Measurements from ENCODE around the gene UBE2I.
A peak's percentile ranks its signal among the peaks of the same experiment; 100 is the strongest.
"Not testable (repeated sequence)": the region's sequence is repeated elsewhere in the genome, so short reads cannot be mapped to it uniquely, and the experiment has no call there.

Gene UBE2I

DNA sequence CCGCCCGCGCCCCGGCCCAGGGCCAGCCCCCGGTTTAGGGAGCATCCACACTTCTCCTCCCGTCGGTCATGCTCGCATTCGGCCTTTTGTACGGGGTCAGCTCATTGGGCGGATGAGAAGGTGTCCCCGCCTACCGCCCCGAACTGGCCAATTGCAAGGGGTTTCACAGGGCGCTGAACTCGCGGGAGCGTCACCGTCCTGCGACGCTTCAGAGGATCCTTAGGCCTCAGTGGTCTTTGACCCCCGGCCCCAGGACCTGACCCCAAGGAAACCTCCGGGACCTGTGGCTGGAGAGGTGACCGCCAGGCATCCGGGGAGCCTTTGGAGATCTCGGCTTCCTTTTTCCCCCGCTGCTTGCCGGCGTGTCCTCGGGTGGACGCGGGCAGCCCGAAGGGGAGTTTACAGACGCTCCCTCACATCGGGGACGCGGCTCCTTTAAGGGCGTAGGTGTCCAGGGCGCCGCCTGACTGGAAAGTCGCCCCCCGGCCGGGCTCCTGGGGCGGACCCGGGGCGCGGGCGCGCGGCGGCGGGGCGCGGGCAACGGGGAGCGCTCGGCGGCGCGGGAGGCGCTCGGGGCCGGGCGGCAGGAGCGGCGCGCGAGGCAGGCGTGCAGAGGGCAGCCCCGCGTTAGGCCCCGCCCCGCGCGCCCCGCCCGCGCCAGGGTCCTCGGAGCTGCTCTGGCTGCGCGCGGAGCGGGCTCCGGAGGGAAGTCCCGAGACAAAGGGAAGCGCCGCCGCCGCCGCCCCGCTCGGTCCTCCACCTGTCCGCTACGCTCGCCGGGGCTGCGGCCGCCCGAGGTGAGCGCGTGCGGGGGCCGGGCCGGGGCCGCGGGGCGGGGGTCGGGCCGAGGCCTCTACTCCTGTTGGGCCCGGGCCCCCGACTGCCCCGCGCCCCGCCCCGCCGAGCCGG is at the start of gene UBE2I:
Gene UBE2I (plus strand): TSS at position 660 of the 909 bp plus-strand sequence. CDS start 4,395 bp downstream, outside the sequence.
- peak; percentile 90 for DNase-seq

DNA sequence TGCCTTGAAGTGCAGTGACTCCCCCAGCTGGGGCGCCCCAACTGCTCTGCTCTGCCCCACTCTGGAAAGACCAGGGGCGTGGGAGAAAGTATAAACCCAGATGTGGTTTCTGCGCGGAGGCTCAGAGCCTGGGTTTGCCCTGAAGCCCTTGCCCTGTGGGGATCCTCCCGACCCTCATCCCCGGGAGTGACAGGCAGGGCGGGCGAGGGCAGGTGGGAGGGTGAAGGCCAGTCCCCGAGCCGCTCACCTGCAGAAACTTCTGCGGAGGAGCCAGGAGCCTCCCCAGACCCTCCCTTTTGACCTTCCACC is 49.7 kb upstream of the UBE2I start:
- no peak for DNase-seq

DNA sequence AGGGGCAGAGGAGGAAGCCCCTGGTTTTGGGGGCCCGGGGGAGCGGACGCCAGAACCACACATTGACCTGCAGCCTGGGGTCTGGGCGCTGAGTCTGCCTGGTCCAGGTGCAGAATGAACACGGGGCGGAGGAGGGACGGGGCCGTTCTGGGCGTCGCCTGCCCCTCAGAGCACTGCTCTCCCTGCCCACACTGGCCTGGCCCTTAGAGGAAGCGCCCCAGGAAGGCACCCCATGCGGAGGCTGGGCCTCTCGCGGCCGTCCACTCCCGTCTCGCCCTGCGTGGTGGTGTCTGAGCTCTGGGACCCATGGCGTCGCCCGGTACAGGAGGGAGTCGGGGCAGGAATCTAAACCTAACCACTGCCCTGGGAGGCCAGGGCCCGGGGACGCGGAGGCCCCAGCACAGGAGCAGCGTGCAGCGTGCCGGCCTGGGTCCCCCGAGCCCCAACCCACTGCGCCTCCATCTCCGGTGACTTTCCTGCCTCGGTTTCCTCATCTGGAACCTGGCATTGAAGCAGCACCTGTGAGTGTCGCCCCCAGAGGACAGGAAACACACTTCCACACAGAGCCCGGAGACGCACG is 49.2 kb upstream of the UBE2I start:
- DNase-seq = no peak

DNA sequence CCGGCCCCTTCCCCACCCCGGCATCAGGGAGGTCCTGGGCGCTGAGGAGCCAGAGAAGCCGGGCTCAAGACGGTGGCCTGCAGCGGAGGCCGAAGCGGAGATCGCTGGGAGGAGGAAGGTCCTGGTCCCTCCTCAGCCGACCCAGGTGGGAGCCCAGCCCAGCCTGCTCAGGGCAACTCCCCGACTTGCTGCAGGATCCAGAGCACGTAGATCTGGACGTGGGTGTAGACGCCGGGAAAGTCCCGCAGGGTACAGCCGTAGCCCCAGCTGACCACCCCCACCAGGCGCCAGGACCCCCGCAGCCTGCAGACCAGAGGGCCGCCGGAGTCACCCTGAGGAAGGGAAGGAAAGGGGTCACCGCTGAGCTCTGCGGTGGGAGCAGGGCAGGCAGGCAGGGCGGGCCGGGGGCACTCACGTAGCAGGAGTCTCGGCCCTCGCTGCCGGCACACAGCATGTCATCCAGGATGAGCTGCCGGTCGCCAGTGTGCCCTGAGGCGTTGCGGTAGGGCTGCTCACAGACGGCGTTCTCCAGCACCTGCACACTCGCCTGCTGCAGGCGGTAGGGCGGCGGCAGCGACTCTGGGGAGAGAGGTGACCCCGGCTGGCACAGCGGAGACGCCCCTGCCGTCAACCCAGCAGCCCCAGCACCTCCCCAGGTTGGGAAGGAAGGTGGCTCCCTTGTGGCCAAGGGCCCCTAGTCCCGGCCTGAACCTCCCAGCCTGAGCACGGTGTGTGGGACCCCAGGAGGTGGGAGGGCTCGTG is 48.1 kb upstream of the UBE2I start:
- DNase-seq = no peak

DNA sequence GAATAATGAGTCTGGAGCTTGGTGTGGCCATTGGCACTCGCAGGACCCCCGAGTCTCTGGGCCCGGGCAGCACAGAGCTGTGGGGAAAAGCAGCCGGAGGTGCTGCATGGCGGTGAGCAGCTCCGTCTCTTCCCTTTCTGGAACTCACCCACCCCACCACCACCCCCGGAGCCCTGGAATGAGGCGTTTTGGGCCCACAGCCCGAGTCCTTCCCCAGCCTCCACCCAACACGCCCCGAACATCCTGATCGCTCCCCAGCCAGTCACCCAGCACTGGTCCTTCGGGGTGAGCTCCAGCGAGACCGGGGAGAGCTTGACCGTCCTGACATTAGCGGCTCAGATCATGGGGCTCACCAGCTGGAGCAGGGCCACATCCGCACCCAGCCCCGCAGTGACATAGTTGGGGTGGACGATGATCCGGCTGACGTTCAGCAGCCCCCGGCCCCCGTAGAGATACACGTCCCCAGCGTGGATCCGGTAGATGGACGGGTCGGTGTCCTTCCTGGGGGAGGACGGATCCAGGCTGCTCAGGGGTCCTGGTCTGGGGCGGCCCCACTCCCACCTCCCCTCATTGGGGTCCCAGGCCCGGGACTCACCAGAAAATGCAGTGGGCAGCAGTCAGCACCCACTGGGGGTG is 47.1 kb upstream of the UBE2I start:
- DNase-seq = no peak

DNA sequence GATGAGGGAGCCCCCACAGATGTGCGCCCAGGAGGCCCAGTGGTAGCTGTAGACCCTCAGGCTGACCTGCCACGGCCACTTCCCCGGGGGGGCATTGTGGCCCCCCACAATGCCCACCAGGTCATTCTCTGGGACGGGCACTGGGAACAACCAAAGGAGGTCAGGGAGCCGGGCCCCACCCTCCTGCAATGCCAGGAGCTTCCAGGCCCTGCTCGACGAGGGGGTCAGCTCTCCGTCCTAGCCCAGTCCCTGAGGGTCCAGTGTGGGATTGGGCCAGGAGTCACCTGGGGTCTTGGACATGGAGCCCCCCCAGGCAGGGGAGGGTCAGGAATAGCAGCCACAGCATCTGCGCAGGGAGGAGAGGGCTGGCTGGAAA is 46.6 kb upstream of the UBE2I start:
- DNase-seq = no peak

DNA sequence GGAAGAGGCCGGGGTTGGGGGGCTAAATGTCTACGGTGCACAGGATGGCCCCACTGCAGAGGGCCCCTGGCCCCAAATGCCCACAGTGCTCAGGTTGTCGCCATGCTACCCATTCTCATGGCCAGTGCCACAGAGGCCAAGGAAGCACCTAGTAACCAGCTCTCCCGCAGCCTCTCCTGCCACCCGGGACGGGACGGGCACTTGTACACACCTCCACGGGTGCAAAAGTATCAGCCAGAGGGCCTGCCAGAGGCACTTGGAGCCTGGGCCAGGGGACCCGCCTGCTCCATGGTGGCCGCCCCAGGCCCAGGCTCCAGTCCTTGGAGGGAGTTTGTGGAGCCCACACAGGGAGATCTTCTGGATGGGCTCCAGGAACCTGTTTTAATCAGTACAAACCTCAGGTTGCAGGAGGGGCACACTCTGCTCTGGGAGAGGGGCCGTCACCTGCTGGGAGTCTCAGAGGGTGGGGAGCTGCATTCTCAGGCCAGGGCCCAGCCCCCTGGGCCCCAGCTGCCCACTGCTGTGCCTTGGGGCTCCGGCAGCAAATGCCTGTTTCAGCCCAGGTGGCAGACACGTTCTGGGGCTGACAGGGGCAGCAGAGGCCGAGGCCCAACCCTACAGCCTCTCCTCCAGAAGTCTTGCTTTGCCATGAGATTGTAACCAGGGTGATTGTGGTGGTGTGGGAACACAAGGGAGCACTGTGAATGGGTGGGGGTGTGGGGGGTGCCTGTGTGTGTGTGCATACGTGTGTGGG is 45.7 kb upstream of the UBE2I start:
- DNase-seq = no peak

DNA sequence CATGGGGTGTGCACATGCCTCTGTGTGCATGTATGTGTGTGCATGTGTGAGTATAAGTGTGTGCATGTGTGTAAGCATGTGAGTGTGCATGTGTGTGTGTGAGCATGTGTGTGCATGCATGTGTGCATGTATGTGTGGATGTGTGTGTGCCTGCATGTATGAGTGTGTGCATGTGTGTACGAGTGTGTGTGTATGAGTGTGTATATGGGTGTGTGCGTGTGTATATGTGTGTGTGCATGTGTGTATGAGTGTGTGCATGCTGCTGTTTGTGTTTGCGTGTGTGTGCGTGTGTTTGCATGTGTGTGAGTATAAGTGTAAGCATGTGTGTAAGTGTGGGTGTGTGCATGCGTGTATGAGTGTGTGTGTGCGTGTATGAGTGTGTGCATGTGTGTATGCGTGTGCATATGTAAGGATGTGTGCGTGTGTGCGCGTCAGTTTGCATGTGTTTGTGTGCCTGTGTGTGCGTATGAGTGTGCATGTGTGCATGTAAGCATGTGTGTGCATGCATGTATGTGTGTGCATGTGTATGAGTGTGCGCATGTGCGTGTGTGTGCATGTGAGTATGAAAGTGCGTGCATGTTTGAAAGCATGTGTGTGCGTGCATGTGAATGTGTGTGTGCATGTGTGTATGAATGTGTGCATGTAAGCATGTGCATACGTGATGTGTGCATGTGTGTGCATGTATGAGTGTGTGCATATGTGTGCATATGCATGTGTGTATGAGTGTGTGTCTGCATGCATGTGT is 44.9 kb upstream of the UBE2I start:
- no peak for DNase-seq

DNA sequence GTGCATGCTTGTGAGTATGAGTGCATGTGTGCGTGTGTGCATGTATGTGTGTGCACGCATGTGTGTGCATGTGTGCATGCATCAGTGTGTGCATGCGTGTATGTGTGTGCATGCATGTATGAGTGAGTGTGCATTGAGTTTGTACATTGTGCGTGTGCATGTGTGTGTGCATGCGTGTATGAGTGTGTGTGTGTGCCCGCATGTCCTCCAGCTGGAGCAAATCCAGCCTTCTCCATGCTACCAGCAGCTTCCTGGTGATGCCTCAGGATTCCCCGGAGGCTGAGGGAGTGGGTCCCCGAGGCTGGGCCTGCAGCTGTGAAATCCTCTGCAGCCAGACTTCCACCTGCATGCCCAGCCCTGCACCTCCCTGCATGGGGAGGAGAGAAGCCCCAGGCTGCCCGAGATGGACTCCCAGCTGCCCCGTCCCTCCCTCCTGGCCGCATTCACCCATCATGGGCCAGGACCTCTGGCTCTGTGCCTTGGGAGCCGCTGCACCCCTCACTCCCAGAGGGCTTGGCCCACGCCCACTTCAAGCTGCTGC is 44.3 kb upstream of the UBE2I start:
- DNase-seq = no peak

DNA sequence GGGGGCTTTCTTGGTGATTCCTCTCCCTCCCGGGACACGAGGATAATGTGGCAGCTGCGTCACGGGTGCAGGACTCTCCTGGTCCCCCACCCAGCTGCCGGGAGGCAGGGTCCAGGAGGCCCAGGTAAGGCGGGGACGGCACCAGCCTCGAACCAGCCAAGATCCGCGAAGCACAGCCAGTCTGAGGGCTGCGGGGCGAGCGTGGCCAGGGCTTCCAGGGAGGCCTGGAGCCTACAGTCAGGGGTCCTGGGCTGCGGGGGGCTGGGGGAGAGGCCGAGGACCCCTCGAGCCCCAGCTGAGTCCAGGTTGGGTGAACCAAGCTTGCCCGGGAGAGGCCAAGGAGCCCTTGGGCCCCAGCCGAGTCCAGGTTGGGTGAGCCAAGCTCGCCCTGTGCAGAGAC is 43.6 kb upstream of the UBE2I start:
- DNase-seq = no peak

DNA sequence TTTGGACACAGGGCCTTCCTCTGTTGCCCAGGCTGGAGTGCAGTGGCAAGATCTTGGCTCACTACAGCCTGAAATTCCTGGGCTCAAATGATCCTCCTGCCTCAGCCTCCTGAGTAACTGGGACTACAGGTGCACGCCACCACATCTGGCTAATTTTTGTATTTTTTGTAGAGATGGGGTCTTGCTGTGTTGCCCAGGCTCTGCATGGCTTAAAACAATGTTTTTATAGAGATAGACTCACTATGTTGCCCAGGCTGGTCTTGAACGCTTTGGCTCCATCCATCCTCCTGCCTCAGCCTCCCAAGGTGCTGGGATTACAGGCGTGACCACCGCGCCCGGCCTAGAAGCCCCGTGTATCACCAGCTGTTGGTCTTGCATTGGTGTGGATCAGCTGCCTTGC is 40.0 kb upstream of the UBE2I start:
- DNase-seq = not testable (repeated sequence)

DNA sequence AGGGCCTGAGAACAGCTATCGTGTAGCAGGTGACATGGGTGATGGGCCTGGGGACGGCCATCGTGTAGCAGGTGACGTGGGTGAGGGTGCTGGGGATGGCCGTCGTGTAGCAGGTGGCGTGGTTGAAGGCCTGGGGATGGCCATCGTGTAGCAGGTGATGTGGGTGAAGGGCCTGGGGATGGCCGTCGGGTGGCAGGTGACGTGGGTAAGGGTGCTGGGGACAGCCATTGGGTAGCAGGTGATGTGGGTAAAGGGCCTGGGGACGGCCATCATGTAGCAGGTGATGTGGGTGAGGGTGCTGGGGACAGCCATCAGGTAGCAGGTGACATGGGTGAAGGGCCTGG is 38.1 kb upstream of the UBE2I start:
- DNase-seq = no peak

DNA sequence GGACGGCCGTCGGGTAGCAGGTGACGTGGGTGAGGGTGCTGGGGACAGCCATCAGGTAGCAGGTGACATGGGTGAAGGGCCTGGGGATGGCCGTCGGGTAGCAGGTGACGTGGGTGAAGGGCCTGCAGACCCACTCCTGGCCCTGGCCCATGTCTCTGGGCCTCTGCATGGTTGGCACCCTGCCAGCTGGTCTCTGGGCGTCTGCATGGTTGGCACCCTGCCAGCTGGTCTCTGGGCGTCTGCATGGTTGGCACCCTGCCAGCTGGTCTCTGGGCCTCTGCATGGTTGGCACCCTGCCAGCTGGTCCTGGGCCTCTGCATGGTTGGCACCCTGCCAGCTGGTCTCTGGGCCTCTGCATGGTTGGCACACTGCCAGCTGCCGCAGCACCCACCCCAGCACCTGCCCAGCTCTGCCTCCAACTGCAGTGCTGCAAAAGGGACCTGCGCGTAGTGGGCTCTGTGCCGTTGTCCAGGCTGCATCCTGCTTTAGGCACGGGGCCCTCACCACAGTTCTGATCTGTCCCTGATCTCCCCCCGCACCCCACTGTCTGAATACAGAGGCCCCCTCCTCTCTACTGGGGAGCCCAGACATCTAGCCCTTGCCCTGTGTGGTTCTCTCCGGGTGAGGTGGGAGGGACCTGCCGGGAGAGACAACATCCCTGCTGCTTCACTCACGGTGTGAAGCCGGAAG is 37.6 kb upstream of the UBE2I start:
- DNase-seq = not testable (repeated sequence)

DNA sequence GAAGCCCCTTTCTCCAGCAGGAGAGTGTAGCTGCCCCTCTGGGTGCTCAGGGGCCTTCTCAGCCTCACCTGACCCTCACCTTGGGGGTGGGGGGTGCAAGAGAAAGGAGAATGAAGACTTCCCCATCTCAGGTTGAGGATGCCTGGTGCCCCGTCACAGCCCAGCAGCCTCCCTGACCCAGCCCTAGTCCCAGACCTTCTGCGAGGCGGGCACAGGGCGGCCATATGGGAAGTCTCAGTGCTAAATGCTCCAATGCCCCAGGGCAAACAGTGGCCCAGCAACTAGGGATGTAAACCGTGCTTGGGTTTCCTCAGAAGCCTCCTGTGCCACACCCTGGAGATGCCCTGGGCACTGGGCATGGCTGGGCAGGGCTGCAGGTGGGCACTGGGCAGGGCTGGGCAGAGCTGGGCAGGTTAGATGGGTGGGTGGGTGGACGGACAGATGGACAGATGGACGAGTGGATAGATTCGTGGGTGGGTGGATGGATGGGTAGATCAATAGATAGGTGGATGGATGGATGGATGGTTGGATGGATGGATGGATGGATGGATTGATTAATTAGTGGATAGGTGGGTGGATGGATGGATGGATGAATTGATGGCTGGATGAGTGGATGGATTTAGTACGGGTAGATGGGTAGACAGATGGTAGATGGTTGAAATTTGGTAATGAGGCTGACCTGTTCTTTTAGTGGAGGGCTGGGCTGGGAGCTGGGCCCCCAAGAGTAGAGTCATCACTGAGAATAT is 36.8 kb upstream of the UBE2I start:
- no peak for DNase-seq

DNA sequence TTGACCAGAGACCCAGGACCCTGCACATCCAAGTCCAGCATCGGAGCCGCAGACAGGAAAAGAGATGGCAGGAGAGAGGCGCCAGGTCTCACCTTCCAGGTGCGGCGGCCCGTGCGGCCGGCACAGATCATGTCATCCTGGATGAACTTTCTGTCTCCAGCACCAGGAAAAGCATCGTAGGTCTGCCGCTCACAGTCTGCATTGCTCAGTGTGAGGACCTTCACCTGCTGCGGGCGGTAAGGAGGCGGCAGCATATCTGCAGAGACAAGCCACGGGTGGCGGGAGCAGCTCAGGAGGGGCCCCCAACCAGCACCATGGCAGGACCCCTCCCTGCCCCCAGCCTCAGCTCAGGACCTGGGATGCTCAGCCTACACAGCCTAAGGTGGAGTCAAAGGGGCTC is 35.6 kb upstream of the UBE2I start:
- no peak for DNase-seq

DNA sequence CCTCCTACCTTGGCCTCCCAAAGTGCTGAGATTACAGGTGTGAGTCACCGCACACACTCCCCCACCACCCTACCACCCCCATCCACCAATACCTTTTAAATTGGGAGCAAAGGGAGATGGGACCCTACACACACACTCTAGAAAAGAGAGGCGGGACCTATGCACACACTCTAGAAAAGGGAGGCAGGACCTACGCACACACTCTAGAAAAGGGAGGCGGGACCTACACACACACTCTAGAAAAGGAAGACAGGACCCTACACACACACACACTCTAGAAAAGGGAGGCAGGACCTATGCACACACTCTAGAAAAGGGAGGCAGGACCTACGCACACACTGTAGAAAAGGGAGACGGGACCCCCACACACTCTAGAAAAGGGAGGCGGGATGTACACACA is 34.7 kb upstream of the UBE2I start:
- no peak for DNase-seq

DNA sequence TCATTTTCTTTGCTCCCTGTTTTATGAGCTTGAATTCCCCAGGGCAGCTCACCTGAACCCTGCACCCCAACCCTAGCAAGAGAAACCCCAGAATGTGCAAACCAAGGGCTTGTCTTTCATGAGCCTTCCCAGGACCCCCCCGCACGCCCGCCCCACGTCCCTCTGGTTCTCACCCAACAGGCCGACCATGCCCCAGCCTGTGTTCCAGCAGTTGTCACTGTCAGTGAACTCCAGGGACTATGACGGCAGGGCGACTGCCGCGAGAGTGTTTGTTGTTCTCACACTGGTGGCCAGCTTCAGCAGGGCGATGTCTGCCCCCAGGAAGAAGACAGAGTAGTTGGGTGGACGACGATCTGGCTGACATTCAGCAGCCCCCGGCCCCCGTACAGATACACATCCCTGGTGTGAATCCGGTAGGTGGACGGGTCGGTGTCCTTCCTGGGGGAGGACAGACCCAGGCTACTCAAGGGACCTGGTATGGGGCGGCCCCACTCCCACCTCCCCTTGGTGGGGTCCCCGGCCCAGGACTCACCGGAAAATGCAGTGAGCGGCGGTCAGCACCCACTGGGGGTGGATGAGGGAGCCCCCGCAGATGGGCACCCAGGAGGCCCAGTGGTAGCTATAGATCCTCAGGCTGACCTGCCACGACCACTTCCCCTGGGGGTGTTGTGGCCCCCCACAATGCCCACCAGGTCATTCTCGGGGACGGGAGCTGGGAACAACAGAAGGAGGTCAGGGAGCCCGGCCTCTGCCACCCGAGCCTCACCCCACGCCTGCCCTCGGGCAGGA is 33.5 kb upstream of the UBE2I start:
- no peak for DNase-seq

DNA sequence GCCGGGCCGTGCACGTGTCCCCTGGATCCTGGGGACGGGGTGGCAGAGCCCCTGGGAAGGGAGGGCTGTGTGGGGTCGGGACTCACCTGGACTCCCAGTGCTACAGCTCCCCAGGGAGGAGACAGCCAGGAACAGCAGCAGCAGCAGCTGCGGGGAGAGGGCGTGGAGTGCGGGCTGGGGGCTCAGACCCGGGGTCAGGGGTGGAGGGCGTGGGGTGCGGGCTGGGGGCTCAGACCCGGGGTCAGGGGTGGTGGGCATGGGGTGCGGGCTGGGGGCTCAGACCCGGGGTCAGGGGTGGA is 32.9 kb upstream of the UBE2I start:
- DNase-seq = no peak

DNA sequence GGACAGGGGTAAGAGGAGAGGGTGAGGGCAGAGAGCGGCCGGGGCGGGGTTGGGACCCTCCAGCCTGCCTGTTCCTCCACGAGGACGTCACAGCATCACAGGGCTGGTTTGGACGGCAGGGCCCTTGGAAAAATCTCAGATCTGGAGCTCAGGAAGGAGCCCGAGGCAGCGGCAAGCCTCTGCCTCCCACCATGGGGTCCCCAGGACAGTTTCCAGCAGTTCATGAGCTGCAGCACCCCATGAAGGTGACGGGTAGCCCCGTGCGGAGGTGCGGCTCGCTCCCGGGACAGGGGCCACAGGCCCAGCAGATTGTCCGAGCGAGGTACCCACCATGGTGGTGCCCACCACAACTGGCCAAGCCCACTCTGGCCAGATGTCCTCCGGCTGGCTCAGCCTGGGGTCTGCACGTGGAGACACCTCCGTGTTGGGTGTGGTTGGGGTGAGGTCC is 32.3 kb upstream of the UBE2I start:
- DNase-seq = no peak
